GM10248 (cell line): Measurements from ENCODE around the gene JAG2.

ENCODE experiments used
- CTCF ChIA-PET: fragments of 300-600 bp; sonication (Branson Sonifier 250); formaldehyde crosslinking; extraction: SDS; loops from one replicate; lab custom pipeline; 2021; ENCODE audit warnings: antibody characterized with exemption; lab: Yijun Ruan, JAX
- POLR2A ChIA-PET: fragments of 350-650 bp; sonication (Branson Sonifier 250); formaldehyde crosslinking; extraction: SDS; loops from one replicate; lab custom pipeline; 2020; ENCODE audit warnings: antibody characterized with exemption; lab: Yijun Ruan, JAX
- DNase-seq: peaks from one replicate; pipeline ENCODE4 v3.0.0; 2012; ENCODE audit errors: extremely low spot score
- TF ChIP-seq, protein P1 (sequence below): IDR thresholded peaks from 2 replicates; pipeline ENCODE4 v1.5.1; 2012; ENCODE audit warnings: mild to moderate bottlenecking, low read depth; ENCODE audit errors: extremely low read depth, missing control alignments, control extremely low read depth

JAG2 gene

DNA sequence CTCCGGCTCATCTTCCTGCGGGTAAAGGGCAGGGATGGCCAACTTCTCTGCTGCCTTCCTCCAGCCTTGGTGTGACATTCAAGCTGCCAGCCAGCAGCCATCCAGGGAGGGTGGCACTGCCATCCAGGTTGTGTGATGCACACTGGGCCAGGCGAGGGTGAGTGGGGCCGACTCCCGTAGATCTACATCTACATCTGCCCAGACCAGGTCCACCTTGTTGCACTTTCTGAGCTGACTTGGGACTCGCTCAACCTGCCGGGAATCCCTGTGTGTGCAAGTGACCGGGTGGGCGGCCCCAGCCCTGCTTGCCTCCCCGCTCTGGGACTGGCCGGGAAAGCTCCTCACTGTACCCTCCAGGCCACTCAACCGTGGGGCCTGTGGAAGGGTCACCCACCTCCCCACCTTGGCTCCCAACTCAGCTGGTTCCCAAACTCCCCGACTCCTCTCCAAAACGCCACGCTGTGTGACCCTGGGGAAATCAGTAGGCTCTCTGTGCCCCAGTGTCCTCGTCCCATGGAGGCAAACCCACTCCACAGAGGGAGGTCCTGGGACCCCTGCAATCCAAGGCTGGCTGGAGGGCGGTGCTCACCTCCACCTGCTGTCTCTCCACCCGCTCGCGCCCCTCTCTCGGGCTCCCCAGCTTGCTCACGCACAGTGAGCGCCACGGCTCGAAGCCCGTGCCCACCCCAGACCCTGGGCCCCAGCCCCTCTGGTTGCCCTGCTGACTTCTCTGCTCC is 14.7 kb downstream of the JAG2 start:
- TF ChIP-seq, protein P1, sequence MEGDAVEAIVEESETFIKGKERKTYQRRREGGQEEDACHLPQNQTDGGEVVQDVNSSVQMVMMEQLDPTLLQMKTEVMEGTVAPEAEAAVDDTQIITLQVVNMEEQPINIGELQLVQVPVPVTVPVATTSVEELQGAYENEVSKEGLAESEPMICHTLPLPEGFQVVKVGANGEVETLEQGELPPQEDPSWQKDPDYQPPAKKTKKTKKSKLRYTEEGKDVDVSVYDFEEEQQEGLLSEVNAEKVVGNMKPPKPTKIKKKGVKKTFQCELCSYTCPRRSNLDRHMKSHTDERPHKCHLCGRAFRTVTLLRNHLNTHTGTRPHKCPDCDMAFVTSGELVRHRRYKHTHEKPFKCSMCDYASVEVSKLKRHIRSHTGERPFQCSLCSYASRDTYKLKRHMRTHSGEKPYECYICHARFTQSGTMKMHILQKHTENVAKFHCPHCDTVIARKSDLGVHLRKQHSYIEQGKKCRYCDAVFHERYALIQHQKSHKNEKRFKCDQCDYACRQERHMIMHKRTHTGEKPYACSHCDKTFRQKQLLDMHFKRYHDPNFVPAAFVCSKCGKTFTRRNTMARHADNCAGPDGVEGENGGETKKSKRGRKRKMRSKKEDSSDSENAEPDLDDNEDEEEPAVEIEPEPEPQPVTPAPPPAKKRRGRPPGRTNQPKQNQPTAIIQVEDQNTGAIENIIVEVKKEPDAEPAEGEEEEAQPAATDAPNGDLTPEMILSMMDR: no peak
- ChIA-PET CTCF (interaction anchor here (2.2 kb wide), 1 partner anchor 11 kb away, joined by 5 read pairs; no protein-coding TSS in a partner anchor), POLR2A (no interaction called here)
- DNase-seq: no peak

DNA sequence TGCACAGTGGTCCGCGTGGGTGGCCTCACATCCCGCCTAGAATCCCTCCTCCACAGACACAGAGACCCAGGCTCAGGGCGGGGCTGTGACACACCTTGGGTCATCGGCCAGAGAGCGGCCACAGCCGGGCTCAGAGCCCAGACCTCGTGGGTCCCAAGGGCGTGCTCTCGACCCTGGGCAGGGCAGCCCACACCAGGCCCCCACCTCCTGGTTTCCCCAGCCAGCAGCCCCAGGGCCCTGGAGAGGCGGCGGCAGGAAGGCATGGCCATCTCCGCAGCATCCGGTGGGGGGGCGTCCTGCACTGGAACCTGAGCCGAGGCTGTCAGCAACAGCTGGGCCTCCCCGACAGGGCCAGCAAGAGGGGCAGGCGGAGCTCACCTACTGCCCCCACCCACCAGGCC is 15.2 kb downstream of the JAG2 start:
- no peak for DNase-seq
- ChIA-PET POLR2A (no interaction called here), CTCF (interaction anchor here (2.2 kb wide), 1 partner anchor 11 kb away, joined by 5 read pairs; no protein-coding TSS in a partner anchor)
- TF ChIP-seq, protein P1: no peak

DNA sequence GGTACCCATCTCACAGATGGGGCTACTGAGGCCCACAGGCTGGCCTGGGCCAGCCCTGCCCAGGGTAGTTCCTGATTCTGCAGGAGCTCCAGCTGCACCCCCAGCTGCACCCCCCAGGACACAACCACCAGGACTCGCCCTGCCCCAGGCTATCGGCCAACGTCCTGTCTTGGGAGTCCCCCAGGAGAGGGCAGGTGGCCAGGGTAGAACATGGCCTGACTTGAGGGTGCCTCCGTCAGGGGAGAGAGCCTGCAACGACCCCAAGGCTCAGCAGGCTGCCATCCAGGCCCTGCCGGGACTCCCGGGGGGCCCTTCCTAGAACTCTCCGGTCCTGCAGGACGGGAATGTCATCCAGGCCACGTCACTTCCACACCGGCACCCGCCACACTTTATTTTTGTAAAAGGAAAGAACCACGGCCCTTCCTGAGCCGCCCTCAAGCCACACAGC is 15.8 kb downstream of the JAG2 start:
- ChIA-PET CTCF (no interaction called here), POLR2A (no interaction called here)
- TF ChIP-seq, protein P1: no peak
- no peak for DNase-seq

DNA sequence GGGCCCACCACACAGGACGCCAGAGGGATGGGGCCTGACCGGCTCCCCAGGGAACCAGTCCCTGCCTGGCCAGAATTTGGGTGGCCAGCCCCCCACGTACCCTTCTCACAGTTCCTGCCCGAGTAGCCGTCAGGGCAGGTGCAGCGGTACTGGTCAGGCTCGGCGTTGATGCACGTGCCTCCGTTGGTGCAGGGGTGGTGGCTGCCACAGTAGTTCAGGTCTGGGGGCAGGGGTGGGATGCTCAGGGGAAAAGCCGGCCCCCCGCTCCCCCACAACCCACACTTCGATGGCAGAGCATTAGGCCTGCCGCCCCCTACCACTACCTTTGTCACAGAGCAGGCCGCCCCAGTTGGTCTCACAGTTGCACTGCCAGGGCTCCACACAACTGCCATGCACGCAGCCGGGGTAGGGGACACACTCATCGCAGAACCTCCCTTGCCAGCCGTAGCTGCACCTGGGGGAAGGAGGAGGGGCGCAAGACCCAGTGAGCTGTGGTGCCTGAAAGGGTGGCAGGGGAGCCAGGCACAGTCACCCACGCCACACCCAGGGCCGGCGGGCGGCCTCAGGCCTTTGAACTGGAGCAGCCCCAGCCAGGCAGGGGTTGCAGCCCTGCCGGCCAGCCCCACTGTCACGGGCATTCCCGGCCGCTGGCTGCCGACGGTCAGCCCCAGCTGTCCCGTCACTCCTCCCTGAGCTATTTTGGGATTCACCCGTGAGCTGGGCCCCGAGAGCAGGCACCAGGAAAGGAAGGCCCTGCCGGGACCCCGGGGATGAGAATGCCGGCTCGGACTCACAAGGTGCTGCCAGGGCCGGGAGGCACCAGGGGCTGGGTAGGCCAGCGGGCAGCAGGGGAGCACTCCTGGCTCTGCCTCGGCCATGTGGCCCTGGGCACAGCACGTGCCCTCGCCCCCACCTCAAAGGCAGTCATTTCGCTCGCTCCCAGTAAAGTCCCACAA is 16.5 kb downstream of the JAG2 start:
- ChIA-PET CTCF (no interaction called here), POLR2A (no interaction called here)
- no peak for DNase-seq
- TF ChIP-seq, protein P1: no peak

DNA sequence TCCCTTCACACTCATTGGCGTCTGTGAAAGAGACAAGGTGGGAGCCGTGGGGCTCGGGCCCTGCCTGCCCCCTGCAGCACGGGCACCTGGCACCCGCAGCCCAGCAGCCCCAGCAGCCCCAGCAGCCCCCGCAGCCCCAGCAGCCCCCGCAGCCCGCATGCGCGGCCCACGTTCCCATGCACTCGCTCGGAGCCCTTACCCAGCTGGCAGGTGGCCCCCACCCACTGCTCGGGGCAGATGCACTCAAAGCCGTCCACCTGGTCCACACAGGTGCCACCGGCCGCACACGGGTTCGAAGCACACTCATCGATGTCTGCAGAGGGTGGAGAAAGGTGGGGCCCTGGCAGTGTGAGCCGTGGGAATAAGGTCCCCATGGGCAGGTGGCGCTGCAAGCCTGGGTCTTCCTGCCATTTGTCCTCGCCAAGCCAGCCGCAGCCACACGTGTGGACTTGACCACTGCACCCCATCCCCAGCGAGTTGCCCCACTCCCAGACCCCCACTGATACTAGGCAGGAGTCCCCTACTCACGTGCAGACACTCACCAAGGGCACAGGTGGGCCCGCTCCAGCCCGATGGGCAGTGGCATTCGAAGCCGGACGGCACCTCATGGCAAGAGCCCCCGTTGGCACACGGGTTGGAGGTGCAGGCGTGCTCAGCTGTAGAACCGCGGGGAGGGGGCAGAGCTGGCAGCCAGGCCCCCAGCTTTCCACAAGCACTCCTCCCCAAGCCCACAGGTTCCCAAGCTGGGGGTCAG is 17.3 kb downstream of the JAG2 start:
- TF ChIP-seq, protein P1: no peak
- ChIA-PET POLR2A (no interaction called here), CTCF (no interaction called here)
- no peak for DNase-seq

DNA sequence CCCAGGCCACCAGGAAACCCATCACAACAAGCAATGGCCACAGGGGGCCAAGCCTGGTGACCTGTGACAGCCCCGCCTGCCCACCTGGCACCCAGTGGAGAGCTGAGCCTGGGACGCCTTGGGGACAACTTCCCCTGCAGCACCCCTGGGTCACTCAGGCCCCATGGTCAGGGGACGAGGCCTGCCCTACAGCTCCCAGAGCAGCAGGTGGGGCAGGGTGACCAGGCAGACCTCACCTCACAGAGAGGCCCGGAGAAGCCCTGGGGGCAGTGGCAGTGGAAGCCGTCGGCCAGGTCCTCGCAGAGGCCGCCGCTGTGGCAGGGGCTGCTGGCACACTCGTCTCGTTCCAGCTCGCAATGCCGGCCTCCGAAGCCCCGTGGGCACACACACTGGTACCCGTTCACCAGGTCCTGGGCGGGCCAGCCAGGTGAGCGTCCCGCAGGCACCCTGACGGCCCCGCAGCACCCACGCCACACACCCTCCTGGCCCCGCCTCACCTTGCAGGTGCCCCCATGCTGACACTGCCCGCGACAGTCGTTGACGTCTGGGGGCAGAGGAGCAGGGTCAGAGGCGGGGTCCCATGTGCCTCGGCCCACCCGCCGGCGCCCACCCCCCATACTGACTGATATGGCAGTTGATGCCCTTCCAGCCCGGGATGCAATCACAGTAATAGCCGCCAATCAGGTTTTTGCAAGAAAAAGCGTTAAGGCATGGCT is 18.1 kb downstream of the JAG2 start:
- no peak for DNase-seq
- TF ChIP-seq, protein P1: no peak
- ChIA-PET CTCF (no interaction called here), POLR2A (no interaction called here)
